ENCODE results near the gene EPB41L4A.

The EPB41L4A gene

GRCh38 chr5:112142769-112143270 is 276.3 kb downstream of the EPB41L4A start:
- DNase-seq, result no peak

GRCh38 chr5:112141582-112141981 is 277.5 kb downstream of the EPB41L4A start:
- DNase-seq, result no peak

GRCh38 chr5:112138526-112138925 is 280.6 kb downstream of the EPB41L4A start:
- DNase-seq, result no peak

- DNase-seq, result no peak
Measured at GRCh38 chr5:112136773-112137172, 282.3 kb downstream of the EPB41L4A start.

- DNase-seq, result no peak
Measured at GRCh38 chr5:112127861-112128260, 291.2 kb downstream of the EPB41L4A start.

- no peak for DNase-seq
Measured at GRCh38 chr5:112126982-112127381, 292.1 kb downstream of the EPB41L4A start.

GRCh38 chr5:112125903-112126302 is 293.2 kb downstream of the EPB41L4A start:
- no peak for DNase-seq

- DNase-seq, result no peak
Measured at GRCh38 chr5:112124788-112125187, 294.3 kb downstream of the EPB41L4A start.

- no peak for DNase-seq
Measured at GRCh38 chr5:112123086-112123485, 296.0 kb downstream of the EPB41L4A start.

GRCh38 chr5:112122353-112122752 is 296.7 kb downstream of the EPB41L4A start:
- DNase-seq, result no peak

- DNase-seq, result no peak
Measured at GRCh38 chr5:112121258-112121657, 297.8 kb downstream of the EPB41L4A start.

- no peak for DNase-seq
Measured at GRCh38 chr5:112119969-112120368, 299.1 kb downstream of the EPB41L4A start.

- no peak for DNase-seq
Measured at GRCh38 chr5:112119508-112119907, 299.6 kb downstream of the EPB41L4A start.

- DNase-seq, result no peak
Measured at GRCh38 chr5:112117551-112117950, 301.5 kb downstream of the EPB41L4A start.

GRCh38 chr5:112116371-112116770 is 302.7 kb downstream of the EPB41L4A start:
- DNase-seq, result no peak

GRCh38 chr5:112113565-112113964 is 305.5 kb downstream of the EPB41L4A start:
- no peak for DNase-seq
